PC-9 (cell line): ENCODE measurements around the gene INTS3.
"Not testable (repeated sequence)": the region's sequence is repeated elsewhere in the genome, so short reads cannot be mapped to it uniquely, and the experiment has no call there.

Experiments used
- EZH2 ChIP-seq: fragments of 200-600 bp; sonication (generic); IDR thresholded peaks from 2 replicates; pipeline ENCODE4 v1.8.0; 2017; ENCODE audit warnings: antibody characterized with exemption, low read depth
- TF ChIP-seq, protein P1 (sequence below): fragments of 200-600 bp; sonication (generic); conservative IDR thresholded peaks from 2 replicates; pipeline ENCODE4 v1.6.1; 2017; ENCODE audit warnings: mixed run types, antibody characterized with exemption, mild to moderate bottlenecking, moderate library complexity

DNA sequence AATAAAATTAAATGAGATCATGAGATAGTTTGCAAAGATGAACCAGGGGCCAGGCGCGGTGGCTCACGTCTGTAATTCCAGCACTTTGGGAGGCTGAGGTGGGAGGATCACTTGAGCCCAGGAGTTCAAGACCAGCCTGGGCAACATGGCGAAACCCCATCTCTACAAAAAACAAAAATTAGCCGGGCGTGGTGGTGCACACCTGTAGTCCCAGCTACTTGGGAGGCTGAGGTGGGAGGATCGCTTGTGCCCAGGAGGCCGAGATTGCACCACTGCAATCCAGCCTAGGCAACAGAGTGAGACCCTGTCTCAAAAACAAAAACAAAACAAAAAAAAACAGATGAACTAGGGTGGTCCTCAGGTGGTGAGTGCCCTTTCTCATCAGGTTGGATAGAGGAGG, 54.8 kb downstream of the INTS3 start:
- TF ChIP-seq, protein P1, sequence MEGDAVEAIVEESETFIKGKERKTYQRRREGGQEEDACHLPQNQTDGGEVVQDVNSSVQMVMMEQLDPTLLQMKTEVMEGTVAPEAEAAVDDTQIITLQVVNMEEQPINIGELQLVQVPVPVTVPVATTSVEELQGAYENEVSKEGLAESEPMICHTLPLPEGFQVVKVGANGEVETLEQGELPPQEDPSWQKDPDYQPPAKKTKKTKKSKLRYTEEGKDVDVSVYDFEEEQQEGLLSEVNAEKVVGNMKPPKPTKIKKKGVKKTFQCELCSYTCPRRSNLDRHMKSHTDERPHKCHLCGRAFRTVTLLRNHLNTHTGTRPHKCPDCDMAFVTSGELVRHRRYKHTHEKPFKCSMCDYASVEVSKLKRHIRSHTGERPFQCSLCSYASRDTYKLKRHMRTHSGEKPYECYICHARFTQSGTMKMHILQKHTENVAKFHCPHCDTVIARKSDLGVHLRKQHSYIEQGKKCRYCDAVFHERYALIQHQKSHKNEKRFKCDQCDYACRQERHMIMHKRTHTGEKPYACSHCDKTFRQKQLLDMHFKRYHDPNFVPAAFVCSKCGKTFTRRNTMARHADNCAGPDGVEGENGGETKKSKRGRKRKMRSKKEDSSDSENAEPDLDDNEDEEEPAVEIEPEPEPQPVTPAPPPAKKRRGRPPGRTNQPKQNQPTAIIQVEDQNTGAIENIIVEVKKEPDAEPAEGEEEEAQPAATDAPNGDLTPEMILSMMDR: not testable (repeated sequence)
- not testable (repeated sequence) for TF ChIP-seq EZH2
